PC-9 (cell line): ENCODE measurements around the gene SLC1A4.

Source experiments
- EZH2 ChIP-seq: fragments of 200-600 bp; sonication (generic); IDR thresholded peaks from 2 replicates; pipeline ENCODE4 v1.8.0; 2017; ENCODE audit warnings: antibody characterized with exemption, low read depth
- TF ChIP-seq, protein P1 (sequence below): fragments of 200-600 bp; sonication (generic); conservative IDR thresholded peaks from 2 replicates; pipeline ENCODE4 v1.6.1; 2017; ENCODE audit warnings: mixed run types, antibody characterized with exemption, mild to moderate bottlenecking, moderate library complexity

DNA sequence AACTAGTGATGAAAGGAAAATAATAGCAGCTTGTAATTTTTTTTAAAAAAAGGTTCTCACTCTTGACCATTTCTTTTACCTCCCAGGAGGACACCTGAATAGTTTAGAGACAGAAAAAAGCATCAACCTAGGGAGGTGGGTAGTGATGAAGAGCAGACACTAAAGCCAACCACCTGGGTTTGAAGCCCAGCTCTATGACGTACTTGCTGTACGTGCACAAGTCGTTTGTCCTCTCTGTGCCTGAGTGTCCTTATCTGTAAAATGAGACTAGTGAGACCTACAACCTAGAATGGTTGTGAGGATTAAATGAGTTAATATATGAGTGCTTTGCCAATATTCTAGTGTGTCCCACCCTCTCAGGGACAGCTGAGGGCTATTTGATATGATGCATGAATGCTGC lies 5.8 kb downstream of the SLC1A4 start:
- TF ChIP-seq, protein P1, sequence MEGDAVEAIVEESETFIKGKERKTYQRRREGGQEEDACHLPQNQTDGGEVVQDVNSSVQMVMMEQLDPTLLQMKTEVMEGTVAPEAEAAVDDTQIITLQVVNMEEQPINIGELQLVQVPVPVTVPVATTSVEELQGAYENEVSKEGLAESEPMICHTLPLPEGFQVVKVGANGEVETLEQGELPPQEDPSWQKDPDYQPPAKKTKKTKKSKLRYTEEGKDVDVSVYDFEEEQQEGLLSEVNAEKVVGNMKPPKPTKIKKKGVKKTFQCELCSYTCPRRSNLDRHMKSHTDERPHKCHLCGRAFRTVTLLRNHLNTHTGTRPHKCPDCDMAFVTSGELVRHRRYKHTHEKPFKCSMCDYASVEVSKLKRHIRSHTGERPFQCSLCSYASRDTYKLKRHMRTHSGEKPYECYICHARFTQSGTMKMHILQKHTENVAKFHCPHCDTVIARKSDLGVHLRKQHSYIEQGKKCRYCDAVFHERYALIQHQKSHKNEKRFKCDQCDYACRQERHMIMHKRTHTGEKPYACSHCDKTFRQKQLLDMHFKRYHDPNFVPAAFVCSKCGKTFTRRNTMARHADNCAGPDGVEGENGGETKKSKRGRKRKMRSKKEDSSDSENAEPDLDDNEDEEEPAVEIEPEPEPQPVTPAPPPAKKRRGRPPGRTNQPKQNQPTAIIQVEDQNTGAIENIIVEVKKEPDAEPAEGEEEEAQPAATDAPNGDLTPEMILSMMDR, result no peak
- no peak for TF ChIP-seq EZH2
